ENCODE measurements around the gene CLIP1.
"Not testable (repeated sequence)": the region's sequence is repeated elsewhere in the genome, so short reads cannot be mapped to it uniquely, and the experiment has no call there.

Gene CLIP1

DNA sequence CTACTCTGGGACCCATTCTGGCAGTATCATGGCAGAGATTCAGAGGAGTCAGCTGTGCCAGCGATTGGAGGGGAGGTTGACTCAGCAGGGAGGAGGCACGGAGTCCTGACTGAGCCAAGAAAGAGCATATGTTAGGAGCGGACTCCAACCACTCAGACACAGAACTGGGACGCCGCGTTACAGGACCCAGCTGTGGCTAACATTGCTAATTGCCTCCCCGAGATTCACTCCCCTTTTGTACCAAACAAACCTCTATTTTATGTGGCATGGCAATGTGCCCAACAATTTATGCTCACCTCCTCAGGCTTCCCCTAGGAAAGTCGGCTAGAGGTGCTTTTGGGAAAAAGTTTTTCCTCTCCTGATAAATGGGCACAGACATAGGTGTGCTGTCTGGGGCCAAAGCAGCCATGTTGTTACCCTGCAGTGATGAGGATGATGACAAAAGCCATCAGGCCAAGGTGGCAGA lies 15.2 kb upstream of the CLIP1 start:
- TF ChIP-seq, protein P1, sequence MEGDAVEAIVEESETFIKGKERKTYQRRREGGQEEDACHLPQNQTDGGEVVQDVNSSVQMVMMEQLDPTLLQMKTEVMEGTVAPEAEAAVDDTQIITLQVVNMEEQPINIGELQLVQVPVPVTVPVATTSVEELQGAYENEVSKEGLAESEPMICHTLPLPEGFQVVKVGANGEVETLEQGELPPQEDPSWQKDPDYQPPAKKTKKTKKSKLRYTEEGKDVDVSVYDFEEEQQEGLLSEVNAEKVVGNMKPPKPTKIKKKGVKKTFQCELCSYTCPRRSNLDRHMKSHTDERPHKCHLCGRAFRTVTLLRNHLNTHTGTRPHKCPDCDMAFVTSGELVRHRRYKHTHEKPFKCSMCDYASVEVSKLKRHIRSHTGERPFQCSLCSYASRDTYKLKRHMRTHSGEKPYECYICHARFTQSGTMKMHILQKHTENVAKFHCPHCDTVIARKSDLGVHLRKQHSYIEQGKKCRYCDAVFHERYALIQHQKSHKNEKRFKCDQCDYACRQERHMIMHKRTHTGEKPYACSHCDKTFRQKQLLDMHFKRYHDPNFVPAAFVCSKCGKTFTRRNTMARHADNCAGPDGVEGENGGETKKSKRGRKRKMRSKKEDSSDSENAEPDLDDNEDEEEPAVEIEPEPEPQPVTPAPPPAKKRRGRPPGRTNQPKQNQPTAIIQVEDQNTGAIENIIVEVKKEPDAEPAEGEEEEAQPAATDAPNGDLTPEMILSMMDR (IDR thresholded peaks at IDR 0.05; ENCODE audit: extremely low read depth, missing control alignments): no peak
- DNase-seq (ENCODE audit: low spot score): no peak

DNA sequence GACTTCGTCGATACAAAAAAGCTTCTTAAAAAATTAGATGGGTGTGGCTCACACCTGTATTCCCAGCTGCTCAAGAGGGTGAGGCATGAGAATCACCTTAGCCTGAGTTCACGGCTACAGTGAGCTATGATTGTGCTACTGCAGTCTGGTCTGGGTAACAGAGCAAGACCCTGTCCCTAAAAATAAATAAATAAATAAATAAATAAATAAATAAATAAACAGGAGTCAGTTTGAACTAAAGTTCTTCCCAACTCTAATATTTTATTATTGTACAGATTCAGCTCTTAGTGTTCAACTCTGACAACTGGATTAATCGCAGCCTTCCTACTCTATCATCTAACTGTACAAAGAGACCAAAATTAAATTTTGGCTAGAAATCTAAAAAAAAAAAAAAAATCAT lies 12.7 kb upstream of the CLIP1 start:
- TF ChIP-seq, protein P1 (IDR thresholded peaks at IDR 0.05; ENCODE audit: extremely low read depth, missing control alignments): no peak

DNA sequence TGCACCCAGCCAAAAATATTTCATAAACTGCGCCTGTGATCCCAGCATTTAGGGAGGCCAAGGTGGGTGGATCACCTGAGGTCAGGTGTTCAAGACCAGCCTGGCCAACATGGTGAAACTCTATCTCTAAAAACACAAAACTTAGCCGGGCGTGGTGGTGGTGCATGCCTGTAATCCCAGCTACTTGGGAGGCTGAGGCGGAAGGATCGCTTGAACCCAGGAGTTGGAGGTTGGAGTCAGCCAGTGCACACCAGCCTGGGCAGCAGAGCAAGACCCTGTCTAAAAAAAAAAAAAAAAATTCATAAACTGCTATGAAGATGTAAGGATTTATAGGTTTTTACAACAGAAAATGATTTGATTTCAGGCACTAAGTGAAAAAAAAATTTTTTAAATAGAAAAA lies 6.6 kb upstream of the CLIP1 start:
- DNase-seq (ENCODE audit: low spot score): not testable (repeated sequence)

More for the DNA sequence above, 12.7 kb upstream of the CLIP1 start:
- DNase-seq (ENCODE audit: low spot score): no peak

DNA sequence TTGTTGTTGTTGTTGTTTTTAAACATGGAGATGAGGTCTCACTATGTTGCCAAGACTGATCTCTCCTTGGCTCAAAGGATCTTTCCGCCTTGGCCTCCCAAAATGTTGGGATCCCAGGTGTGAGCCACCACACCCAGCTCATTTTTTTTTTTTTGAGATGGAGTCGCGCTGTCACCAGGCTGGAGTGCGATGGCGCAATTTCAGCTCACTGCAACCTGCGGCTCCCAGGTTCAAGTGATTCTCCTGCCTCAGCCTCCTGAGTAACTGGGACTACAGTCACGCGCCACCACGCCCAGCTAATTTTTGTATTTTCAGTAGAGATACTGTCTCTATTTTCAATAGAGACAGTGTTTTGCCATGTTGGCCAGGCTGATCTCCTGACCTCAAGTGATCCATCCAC lies 4.9 kb upstream of the CLIP1 start:
- TF ChIP-seq, protein P1 (IDR thresholded peaks at IDR 0.05; ENCODE audit: extremely low read depth, missing control alignments): no peak
- DNase-seq (ENCODE audit: low spot score): no peak

DNA sequence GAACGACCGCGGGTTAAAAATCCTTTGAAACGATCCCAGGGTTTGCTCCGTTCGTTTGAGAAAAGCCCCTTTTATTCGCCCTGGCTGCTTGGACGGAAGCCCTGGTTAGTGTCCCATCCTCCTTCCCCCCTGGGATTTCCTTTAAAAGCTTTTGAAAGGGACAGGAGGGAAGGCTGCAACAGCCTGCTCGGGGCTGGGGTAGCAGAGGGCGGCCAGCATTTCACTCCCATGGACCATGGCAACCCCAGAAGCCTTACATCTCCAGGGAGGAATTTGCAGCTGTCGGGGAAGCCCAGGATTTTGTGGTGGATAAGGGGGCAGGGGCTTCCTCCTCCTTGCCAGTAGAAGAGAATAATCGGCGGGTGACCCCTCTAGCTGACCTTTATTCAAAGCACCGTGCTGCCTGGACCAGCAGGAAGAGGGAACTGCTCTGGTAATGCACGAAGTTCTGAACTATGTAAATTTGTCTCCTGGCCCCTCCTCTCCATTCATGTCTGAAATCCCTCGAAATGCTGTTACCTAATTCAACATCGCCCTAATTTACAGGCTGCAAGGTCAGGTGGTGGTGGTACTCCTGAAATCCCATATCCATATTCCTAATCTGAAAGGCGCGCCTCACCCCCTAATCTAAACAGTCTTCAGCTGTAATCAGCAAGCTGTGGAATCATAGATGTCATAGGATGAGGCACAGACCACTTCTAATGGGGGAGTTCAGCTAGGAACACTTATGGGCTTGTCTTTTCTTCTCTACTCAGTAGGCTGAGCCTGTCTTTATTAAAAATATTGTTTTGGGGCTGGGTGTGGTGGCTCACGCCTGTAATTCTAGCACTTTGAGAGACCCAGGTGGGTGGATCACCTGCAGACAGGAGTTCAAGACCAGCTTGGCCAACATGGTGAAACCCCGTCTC lies 1.0 kb upstream of the CLIP1 start:
- TF ChIP-seq, protein P1 (IDR thresholded peaks at IDR 0.05; ENCODE audit: extremely low read depth, missing control alignments): no peak
- peak; percentile 45 for DNase-seq (ENCODE audit: low spot score)

DNA sequence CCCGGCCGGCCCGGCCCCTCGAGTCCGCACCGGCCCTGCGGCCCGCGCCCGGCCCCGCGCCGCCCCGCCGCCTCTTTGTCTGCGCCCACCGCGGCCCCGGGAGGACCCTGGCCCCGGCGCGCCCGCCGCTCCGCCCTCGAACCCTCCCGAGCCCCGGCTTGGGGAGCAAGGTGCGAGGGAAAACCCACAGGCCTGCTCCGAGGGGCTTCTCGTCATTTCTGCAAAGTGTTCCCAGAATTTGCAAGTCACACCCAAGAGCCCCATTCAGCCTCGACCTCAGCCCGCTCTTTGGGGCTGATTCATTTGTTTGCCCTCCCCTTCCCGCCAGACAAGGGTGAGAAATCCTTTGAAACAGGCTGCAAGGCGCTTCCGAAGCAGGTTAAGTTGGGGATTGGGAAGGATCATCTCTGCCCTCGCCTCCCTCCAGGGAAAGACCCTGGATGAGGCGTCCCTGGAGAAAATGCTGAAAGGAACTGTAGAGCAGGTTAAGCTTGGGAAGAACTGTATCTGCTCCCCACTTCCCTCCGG lies 325 bp upstream of the CLIP1 start:
- peak; percentile 39 for DNase-seq (ENCODE audit: low spot score)
- TF ChIP-seq, protein P1 (IDR thresholded peaks at IDR 0.05; ENCODE audit: extremely low read depth, missing control alignments): no peak

DNA sequence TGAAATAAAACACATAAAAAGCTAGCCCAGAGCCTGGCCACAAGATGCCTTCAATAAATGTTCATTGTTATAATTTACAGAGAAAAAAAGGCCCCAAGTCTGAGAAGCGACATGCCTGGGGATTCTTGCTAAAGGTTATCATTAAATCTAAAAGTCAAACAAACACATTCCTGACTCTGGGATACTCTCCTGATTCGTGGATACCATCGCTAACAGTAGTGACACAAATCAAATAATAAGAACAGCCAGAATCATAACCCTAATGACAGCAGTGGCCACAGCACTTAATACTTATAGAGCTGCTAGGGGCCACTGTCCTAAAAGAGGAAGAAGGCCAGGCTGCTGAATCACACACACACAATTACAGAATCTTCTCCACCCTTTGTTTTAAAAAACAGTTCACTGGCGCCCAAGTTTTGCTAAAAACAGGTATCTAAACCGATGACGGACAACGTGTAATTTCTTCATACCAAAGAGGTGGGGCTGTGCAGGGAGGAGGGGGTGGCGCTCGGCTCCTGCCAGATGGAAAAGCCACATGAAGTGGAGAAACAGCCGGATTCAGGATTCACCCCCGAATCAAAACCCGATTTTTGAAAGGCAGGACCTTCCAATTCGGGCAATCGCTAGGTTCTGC lies 1.2 kb downstream of the CLIP1 start:
- TF ChIP-seq, protein P1 (IDR thresholded peaks at IDR 0.05; ENCODE audit: extremely low read depth, missing control alignments): no peak
- peak; percentile 43 for DNase-seq (ENCODE audit: low spot score)

Measured in GM20000 (cell line).